Caco-2 (cell line): ENCODE measurements around the gene MAD2L1. TPM values are rescaled to one million over a fixed set of nuclear protein-coding genes. Genes with fewer than 3 reads are reported as not detected.

Experiments
- BruUV-seq: library from RNA; stranded (reverse); fragments of 400-500 nt; replicated peaks from 2 replicates; lab custom pipeline; 2021; lab: Mats Ljungman, UMichigan
- CTCF ChIA-PET: fragments of 300-600 bp; sonication (Branson Sonifier 250); formaldehyde crosslinking; loops from one replicate; lab custom pipeline; 2022; ENCODE audit warnings: antibody characterized with exemption; lab: Charles Lee
- POLR2A ChIA-PET: fragments of 300-600 bp; sonication (Branson Sonifier 250); formaldehyde crosslinking; loops from one replicate; lab custom pipeline; 2022; ENCODE audit warnings: antibody characterized with exemption; lab: Charles Lee
- DNase-seq, 2 experiments: peaks; one replicate each; pipeline versions ENCODE4 v3.0.0 to v3.0.0-alpha.2; 2020 to 2022
- H3K27me3 ChIP-seq: replicated peaks from 2 replicates; pipeline ENCODE4 v1.6.0; 2011; ENCODE audit warnings: low read length; ENCODE audit not compliant: control insufficient read depth, insufficient read depth
- H3K36me3 ChIP-seq: 2 replicates; pipeline ENCODE4 v1.5.1; 2011; ENCODE audit warnings: low read length; ENCODE audit not compliant: control insufficient read depth, insufficient read depth
- H3K4me1 ChIP-seq: fragments of 250-450 bp; sonication (Bioruptor Pico); 2 replicates; pipeline ENCODE4 v1.5.1; 2020; ENCODE audit warnings: mild to moderate bottlenecking
- H3K4me3 ChIP-seq: 2 replicates; pipeline ENCODE4 v1.5.1; 2011; ENCODE audit warnings: low read depth, mild to moderate bottlenecking, control low read depth, low read length
- H3K9me3 ChIP-seq: fragments of 250-450 bp; sonication (Bioruptor Pico); 2 replicates; pipeline ENCODE4 v1.5.1; 2020; ENCODE audit warnings: mild to moderate bottlenecking, moderate library complexity
- H3K27ac Mint-ChIP-seq: one replicate; pipeline ENCODE4 v1.8.0; 2022; ENCODE audit warnings: mixed read lengths; ENCODE audit not compliant: unreplicated experiment
- H3K27me3 Mint-ChIP-seq: one replicate; pipeline ENCODE4 v1.8.0; 2022; ENCODE audit warnings: mixed read lengths; ENCODE audit not compliant: insufficient read depth, unreplicated experiment
- H3K36me3 Mint-ChIP-seq: one replicate; pipeline ENCODE4 v1.8.0; 2022; ENCODE audit warnings: mild to moderate bottlenecking, mixed read lengths; ENCODE audit not compliant: insufficient read depth, unreplicated experiment
- H3K4me1 Mint-ChIP-seq: one replicate; pipeline ENCODE4 v1.8.0; 2022; ENCODE audit warnings: low read depth, mixed read lengths; ENCODE audit not compliant: unreplicated experiment
- H3K4me3 Mint-ChIP-seq: one replicate; pipeline ENCODE4 v1.8.0; 2022; ENCODE audit warnings: mild to moderate bottlenecking, moderate library complexity, mixed read lengths; ENCODE audit not compliant: unreplicated experiment
- H3K9me3 Mint-ChIP-seq: one replicate; pipeline ENCODE4 v1.8.0; 2022; ENCODE audit warnings: mixed read lengths; ENCODE audit not compliant: unreplicated experiment
- CTCF ChIP-seq, 2 experiments: fragments of 200-600 bp in 1 of 2; IDR thresholded peaks; 1 replicate in 1 of 2; 2 replicates in 1 of 2; pipeline versions ENCODE4 v1.5.1 to v1.8.0; 2011 to 2022; ENCODE audit warnings: antibody characterized with exemption in 1 of 2, control low read depth in 1 of 2, inconsistent platforms in 1 of 2, low read depth in 1 of 2, low read length in 1 of 2, mild to moderate bottlenecking in 1 of 2, moderate library complexity in 1 of 2; ENCODE audit not compliant: insufficient read depth in 1 of 2, severe bottlenecking in 1 of 2, unreplicated experiment in 1 of 2
- intact Hi-C: fragments of 100-400 bp; cut with micrococcal nuclease; formaldehyde crosslinking; loops from one replicate; pipeline ENCODE4 v1.10.0; 2022; ENCODE audit not compliant: unreplicated experiment
- total RNA-seq: library from RNA; stranded (reverse); gene quantifications from 2 replicates; pipeline ENCODE4 v1.2.3, GENCODE V29; 2022

The MAD2L1 gene
- total RNA-seq, 1 experiment from 2014 or later = 59.0 TPM

GRCh38 chr4:120056246-120056645 is 10.4 kb downstream of the MAD2L1 start:
- H3K36me3 ChIP-seq = no peaks in the 10 kb centered on the region
- H3K27me3 Mint-ChIP-seq = no peaks in the 10 kb centered on the region
- H3K4me1 ChIP-seq = no peaks in the 10 kb centered on the region
- ChIA-PET CTCF (interaction anchor here (0.7 to 0.9 kb wide), 2 partner anchors 428 to 497 kb away, joined by 3 to 4 read pairs; partner anchors contain the start of gene PDE5A), POLR2A (no interaction called here)
- H3K4me3 ChIP-seq = no peak overlapping the region
- H3K9me3 ChIP-seq = no peaks in the 10 kb centered on the region
- H3K4me1 Mint-ChIP-seq = no peaks in the 10 kb centered on the region
- H3K36me3 Mint-ChIP-seq = peaks cover 31% of the 10 kb centered on the region
- no peaks in the 10 kb centered on the region for H3K9me3 Mint-ChIP-seq
- H3K27me3 ChIP-seq = no peaks in the 10 kb centered on the region
- TF ChIP-seq CTCF (IDR thresholded peaks at IDR 0.05; ENCODE audit: insufficient read depth in 1 of 2, low read depth in 1 of 2, low read length in 1 of 2, severe bottlenecking in 1 of 2, unreplicated experiment in 1 of 2) = no peak
- no peak overlapping the region for H3K27ac Mint-ChIP-seq
- DNase-seq = no peak
- no peak overlapping the region for H3K4me3 Mint-ChIP-seq
- no TSS peak for BruUV-seq
- intact Hi-C loops = loop anchor here (10.0 kb wide), 2 partner anchors 261 to 561 kb away; no protein-coding TSS in a partner anchor

- BruUV-seq = no TSS peak
- DNase-seq = no peak
- H3K4me3 Mint-ChIP-seq = no peak overlapping the region
- intact Hi-C loops = loop anchor here (10.0 kb wide), 2 partner anchors 261 to 561 kb away; no protein-coding TSS in a partner anchor
- no peaks in the 10 kb centered on the region for H3K4me1 Mint-ChIP-seq
- Histone ChIP-seq H3K9me3 (no peaks in the 10 kb centered on the region), H3K36me3 (no peaks in the 10 kb centered on the region), H3K4me3 (no peak overlapping the region), H3K27me3 (no peaks in the 10 kb centered on the region), H3K4me1 (no peaks in the 10 kb centered on the region)
- no peaks in the 10 kb centered on the region for H3K27me3 Mint-ChIP-seq
- no peak for TF ChIP-seq CTCF (IDR thresholded peaks at IDR 0.05; ENCODE audit: insufficient read depth in 1 of 2, low read depth in 1 of 2, low read length in 1 of 2, severe bottlenecking in 1 of 2, unreplicated experiment in 1 of 2)
- no peaks in the 10 kb centered on the region for H3K9me3 Mint-ChIP-seq
- ChIA-PET CTCF (interaction anchor here (0.9 kb wide), 1 partner anchor 497 kb away, joined by 3 read pairs; no protein-coding TSS in a partner anchor), POLR2A (no interaction called here)
- H3K27ac Mint-ChIP-seq = no peak overlapping the region
- H3K36me3 Mint-ChIP-seq = peaks cover 27% of the 10 kb centered on the region
These were observed 10.9 kb downstream of the MAD2L1 start for GRCh38 chr4:120055795-120056194.

GRCh38 chr4:120055162-120055561 is 11.5 kb downstream of the MAD2L1 start:
- H3K4me1 Mint-ChIP-seq = no peaks in the 10 kb centered on the region
- H3K4me3 Mint-ChIP-seq = no peak overlapping the region
- no peak for TF ChIP-seq CTCF (IDR thresholded peaks at IDR 0.05; ENCODE audit: insufficient read depth in 1 of 2, low read depth in 1 of 2, low read length in 1 of 2, severe bottlenecking in 1 of 2, unreplicated experiment in 1 of 2)
- POLR2A ChIA-PET = no interaction called here
- H3K36me3 Mint-ChIP-seq = peaks cover 25% of the 10 kb centered on the region
- Histone ChIP-seq H3K9me3 (no peaks in the 10 kb centered on the region), H3K4me3 (no peak overlapping the region), H3K4me1 (no peaks in the 10 kb centered on the region), H3K27me3 (no peaks in the 10 kb centered on the region), H3K36me3 (no peaks in the 10 kb centered on the region)
- CTCF ChIA-PET = interaction anchor here (1.8 kb wide), 1 partner anchor 426 kb away, joined by 6 read pairs; the partner anchor contains the start of gene PDE5A
- no peak overlapping the region for H3K27ac Mint-ChIP-seq
- H3K9me3 Mint-ChIP-seq = no peaks in the 10 kb centered on the region
- intact Hi-C loops = loop anchor here (10.0 kb wide), 2 partner anchors 260 to 560 kb away; no protein-coding TSS in a partner anchor
- BruUV-seq = no TSS peak
- H3K27me3 Mint-ChIP-seq = no peaks in the 10 kb centered on the region
- no peak for DNase-seq
